Measurements from ENCODE around the gene CNTN4.

- TF ChIP-seq EZH2 (IDR thresholded peaks at IDR 0.05; ENCODE audit: borderline replicate concordance, low read depth, low read length, severe bottlenecking) (no peak), POLR2AphosphoS5 (IDR thresholded peaks at IDR 0.05; ENCODE audit: insufficient read depth, low read depth, low read length) (no peak), POLR2A (IDR thresholded peaks at IDR 0.05; ENCODE audit: low read depth, low read length) (no peak), JUN (IDR thresholded peaks at IDR 0.05; ENCODE audit: borderline replicate concordance, insufficient read depth, insufficient read length, low read depth) (no peak), MYC (IDR thresholded peaks at IDR 0.05; ENCODE audit: low read depth, low read length) (no peak), GATA2 (IDR thresholded peaks at IDR 0.05; ENCODE audit: insufficient read depth, insufficient read length, low read depth, low read length) (no peak), FOS (IDR thresholded peaks at IDR 0.05; ENCODE audit: borderline replicate concordance, insufficient read depth, low read length) (no peak)
- TF ChIP-seq, protein P1, sequence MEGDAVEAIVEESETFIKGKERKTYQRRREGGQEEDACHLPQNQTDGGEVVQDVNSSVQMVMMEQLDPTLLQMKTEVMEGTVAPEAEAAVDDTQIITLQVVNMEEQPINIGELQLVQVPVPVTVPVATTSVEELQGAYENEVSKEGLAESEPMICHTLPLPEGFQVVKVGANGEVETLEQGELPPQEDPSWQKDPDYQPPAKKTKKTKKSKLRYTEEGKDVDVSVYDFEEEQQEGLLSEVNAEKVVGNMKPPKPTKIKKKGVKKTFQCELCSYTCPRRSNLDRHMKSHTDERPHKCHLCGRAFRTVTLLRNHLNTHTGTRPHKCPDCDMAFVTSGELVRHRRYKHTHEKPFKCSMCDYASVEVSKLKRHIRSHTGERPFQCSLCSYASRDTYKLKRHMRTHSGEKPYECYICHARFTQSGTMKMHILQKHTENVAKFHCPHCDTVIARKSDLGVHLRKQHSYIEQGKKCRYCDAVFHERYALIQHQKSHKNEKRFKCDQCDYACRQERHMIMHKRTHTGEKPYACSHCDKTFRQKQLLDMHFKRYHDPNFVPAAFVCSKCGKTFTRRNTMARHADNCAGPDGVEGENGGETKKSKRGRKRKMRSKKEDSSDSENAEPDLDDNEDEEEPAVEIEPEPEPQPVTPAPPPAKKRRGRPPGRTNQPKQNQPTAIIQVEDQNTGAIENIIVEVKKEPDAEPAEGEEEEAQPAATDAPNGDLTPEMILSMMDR (IDR thresholded peaks at IDR 0.05; ENCODE audit: extremely low read depth in 1 of 2, insufficient read depth in 1 of 2, low read depth in 1 of 2, low read length in 2 of 2): no peak
- TF ChIP-seq, protein P2, sequence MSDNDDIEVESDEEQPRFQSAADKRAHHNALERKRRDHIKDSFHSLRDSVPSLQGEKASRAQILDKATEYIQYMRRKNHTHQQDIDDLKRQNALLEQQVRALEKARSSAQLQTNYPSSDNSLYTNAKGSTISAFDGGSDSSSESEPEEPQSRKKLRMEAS (IDR thresholded peaks at IDR 0.05; ENCODE audit: insufficient read depth, insufficient read length): no peak
Observed at GRCh38 chr3:2929574-2929973, 830.9 kb downstream of the CNTN4 start.

Data from endothelial cell of umbilical vein (primary cell).